ENCODE data around the gene NSDHL.

DNA sequence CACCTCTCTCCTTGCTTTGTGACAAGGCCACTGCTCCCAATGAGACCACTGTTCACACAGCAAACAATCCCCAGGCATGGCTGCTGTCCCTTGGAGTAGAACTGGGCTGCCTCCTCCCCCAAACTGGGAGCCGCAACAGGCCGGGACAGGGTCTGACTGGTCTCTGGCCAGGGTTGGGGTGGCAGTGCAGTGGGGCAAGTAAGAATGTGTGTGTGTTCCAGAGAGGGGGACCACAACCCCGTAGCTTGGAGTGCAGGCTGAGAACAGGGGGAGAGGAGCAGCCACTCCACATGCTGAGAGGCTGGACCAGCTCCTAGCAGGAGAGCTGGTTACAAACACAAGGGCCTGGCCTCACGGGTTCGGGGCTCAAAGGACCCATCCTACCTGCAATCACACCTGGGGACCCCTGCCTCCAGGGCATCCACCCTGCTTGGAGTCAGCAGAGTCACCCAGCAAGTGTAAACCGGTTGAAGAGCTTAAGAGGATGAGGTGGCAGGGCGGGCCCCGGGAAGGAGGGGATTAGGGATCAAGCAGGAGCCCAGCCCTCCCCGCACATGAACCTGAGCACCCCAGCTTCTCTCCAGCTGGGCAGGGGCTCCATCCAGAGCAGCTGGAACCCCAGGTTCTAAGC, 63.2 kb downstream of the NSDHL start:
- TF ChIP-seq POLR2A (IDR thresholded peaks at IDR 0.05), result no peak
- TF ChIP-seq, protein P1, sequence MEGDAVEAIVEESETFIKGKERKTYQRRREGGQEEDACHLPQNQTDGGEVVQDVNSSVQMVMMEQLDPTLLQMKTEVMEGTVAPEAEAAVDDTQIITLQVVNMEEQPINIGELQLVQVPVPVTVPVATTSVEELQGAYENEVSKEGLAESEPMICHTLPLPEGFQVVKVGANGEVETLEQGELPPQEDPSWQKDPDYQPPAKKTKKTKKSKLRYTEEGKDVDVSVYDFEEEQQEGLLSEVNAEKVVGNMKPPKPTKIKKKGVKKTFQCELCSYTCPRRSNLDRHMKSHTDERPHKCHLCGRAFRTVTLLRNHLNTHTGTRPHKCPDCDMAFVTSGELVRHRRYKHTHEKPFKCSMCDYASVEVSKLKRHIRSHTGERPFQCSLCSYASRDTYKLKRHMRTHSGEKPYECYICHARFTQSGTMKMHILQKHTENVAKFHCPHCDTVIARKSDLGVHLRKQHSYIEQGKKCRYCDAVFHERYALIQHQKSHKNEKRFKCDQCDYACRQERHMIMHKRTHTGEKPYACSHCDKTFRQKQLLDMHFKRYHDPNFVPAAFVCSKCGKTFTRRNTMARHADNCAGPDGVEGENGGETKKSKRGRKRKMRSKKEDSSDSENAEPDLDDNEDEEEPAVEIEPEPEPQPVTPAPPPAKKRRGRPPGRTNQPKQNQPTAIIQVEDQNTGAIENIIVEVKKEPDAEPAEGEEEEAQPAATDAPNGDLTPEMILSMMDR (IDR thresholded peaks at IDR 0.05), result no peak

Measured in esophagus squamous epithelium (tissue), 4 donors.